Parathyroid adenoma (tissue), 2 donors: ENCODE measurements around the gene TUBA1C.

Experiments
- H2AFZ ChIP-seq: fragments of 300-600 bp; sonication (generic); one replicate; pipeline ENCODE4 v1.7.0; 2017; ENCODE audit warnings: antibody characterized with exemption, mild to moderate bottlenecking
- H3K27ac ChIP-seq: fragments of 300-600 bp; sonication (generic); one replicate; pipeline ENCODE4 v1.7.0; 2017
- H3K27me3 ChIP-seq: fragments of 300-600 bp; sonication (generic); one replicate; pipeline ENCODE4 v1.7.0; 2017; ENCODE audit warnings: low read length; ENCODE audit not compliant: control insufficient read depth, insufficient read depth
- H3K36me3 ChIP-seq: fragments of 300-600 bp; sonication (generic); one replicate; pipeline ENCODE4 v1.7.0; 2017; ENCODE audit warnings: low read length; ENCODE audit not compliant: control insufficient read depth, insufficient read depth
- H3K4me1 ChIP-seq: fragments of 300-600 bp; sonication (generic); one replicate; pipeline ENCODE4 v1.7.0; 2017; ENCODE audit warnings: control low read depth
- H3K4me2 ChIP-seq: fragments of 300-600 bp; sonication (generic); one replicate; pipeline ENCODE4 v1.7.0; 2017; ENCODE audit warnings: low read length
- H3K4me3 ChIP-seq: fragments of 300-600 bp; sonication (generic); one replicate; pipeline ENCODE4 v1.7.0; 2017; ENCODE audit warnings: low read depth, low read length
- H3K79me2 ChIP-seq: fragments of 300-600 bp; sonication (generic); one replicate; pipeline ENCODE4 v1.7.0; 2017; ENCODE audit warnings: control low read depth
- H3K9ac ChIP-seq: fragments of 300-600 bp; sonication (generic); one replicate; pipeline ENCODE4 v1.7.0; 2017; ENCODE audit warnings: mild to moderate bottlenecking
- H3K9me3 ChIP-seq: fragments of 300-600 bp; sonication (generic); one replicate; pipeline ENCODE4 v1.7.0; 2017; ENCODE audit warnings: low read length; ENCODE audit not compliant: control insufficient read depth
- CTCF ChIP-seq: fragments of 300-600 bp; sonication (generic); IDR thresholded peaks from one replicate; pipeline ENCODE4 v1.7.0; 2017; ENCODE audit warnings: antibody characterized with exemption, mild to moderate bottlenecking
- donor health status: primary hyperparathyroidism.

TUBA1C gene

GRCh38 chr12:49223590-49224369 lies 41.1 kb upstream of the TUBA1C start:
- H3K9ac ChIP-seq = no peak overlapping the region
- no peak for TF ChIP-seq CTCF
- H2AFZ ChIP-seq = peak overlapping the region; percentile 63
- H3K27me3 ChIP-seq = no peaks in the 10 kb centered on the region
- H3K4me2 ChIP-seq = no peak overlapping the region
- no peaks in the 10 kb centered on the region for H3K9me3 ChIP-seq
- H3K36me3 ChIP-seq = no peaks in the 10 kb centered on the region
- H3K4me1 ChIP-seq = peaks cover 4% of the 10 kb centered on the region
- H3K27ac ChIP-seq = no peak overlapping the region
- no peaks in the 10 kb centered on the region for H3K79me2 ChIP-seq
- no peak overlapping the region for H3K4me3 ChIP-seq

- H3K27ac ChIP-seq = no peak overlapping the region
- H3K79me2 ChIP-seq = no peaks in the 10 kb centered on the region
- H3K9ac ChIP-seq = no peak overlapping the region
- no peaks in the 10 kb centered on the region for H3K36me3 ChIP-seq
- no peaks in the 10 kb centered on the region for H3K9me3 ChIP-seq
- TF ChIP-seq CTCF = no peak
- peak overlapping the region; percentile 30 for H2AFZ ChIP-seq
- H3K27me3 ChIP-seq = no peaks in the 10 kb centered on the region
- no peak overlapping the region for H3K4me2 ChIP-seq
- H3K4me1 ChIP-seq = peaks cover 7% of the 10 kb centered on the region
- no peak overlapping the region for H3K4me3 ChIP-seq
These were observed 39.2 kb upstream of the TUBA1C start for GRCh38 chr12:49225576-49226166.

GRCh38 chr12:49227713-49228112 lies 37.2 kb upstream of the TUBA1C start:
- Histone ChIP-seq H3K9me3 (no peaks in the 10 kb centered on the region), H3K27ac (no peak overlapping the region), H2AFZ (peak overlapping the region; percentile 18), H3K36me3 (no peaks in the 10 kb centered on the region), H3K4me3 (no peak overlapping the region), H3K9ac (no peak overlapping the region), H3K4me1 (peaks cover 7% of the 10 kb centered on the region), H3K79me2 (no peaks in the 10 kb centered on the region), H3K4me2 (no peak overlapping the region), H3K27me3 (no peaks in the 10 kb centered on the region)
- no peak for TF ChIP-seq CTCF

GRCh38 chr12:49228653-49229052 lies 36.2 kb upstream of the TUBA1C start:
- peaks cover 4% of the 10 kb centered on the region for H3K4me1 ChIP-seq
- H3K27me3 ChIP-seq = no peaks in the 10 kb centered on the region
- H3K4me2 ChIP-seq = no peak overlapping the region
- no peak overlapping the region for H3K9ac ChIP-seq
- no peaks in the 10 kb centered on the region for H3K79me2 ChIP-seq
- H3K9me3 ChIP-seq = no peaks in the 10 kb centered on the region
- no peak overlapping the region for H3K4me3 ChIP-seq
- no peak overlapping the region for H2AFZ ChIP-seq
- H3K36me3 ChIP-seq = no peaks in the 10 kb centered on the region
- no peak for TF ChIP-seq CTCF
- no peak overlapping the region for H3K27ac ChIP-seq
